GM10847 (cell line): ENCODE results near the gene SPATA16.

Experiments
- POLR2A ChIP-seq: IDR thresholded peaks from 2 replicates; pipeline ENCODE4 v1.6.1; 2011; ENCODE audit not compliant: insufficient read length; ENCODE audit errors: extremely low read depth

SPATA16 gene

GRCh38 chr3:172987273-172987672, 153.8 kb downstream of the SPATA16 start:
- TF ChIP-seq POLR2A = no peak

- TF ChIP-seq POLR2A = no peak
Observed at GRCh38 chr3:172984914-172985313, 156.1 kb downstream of the SPATA16 start.

- no peak for TF ChIP-seq POLR2A
Observed at GRCh38 chr3:172982736-172983364, 158.2 kb downstream of the SPATA16 start.

- TF ChIP-seq POLR2A = no peak
Observed at GRCh38 chr3:172981407-172981983, 159.5 kb downstream of the SPATA16 start.

- no peak for TF ChIP-seq POLR2A
Observed at GRCh38 chr3:172980849-172981248, 160.2 kb downstream of the SPATA16 start.

GRCh38 chr3:172977696-172978095, 163.3 kb downstream of the SPATA16 start:
- TF ChIP-seq POLR2A = no peak

GRCh38 chr3:172974969-172975368, 166.1 kb downstream of the SPATA16 start:
- TF ChIP-seq POLR2A = no peak

GRCh38 chr3:172973799-172974198, 167.2 kb downstream of the SPATA16 start:
- no peak for TF ChIP-seq POLR2A

- TF ChIP-seq POLR2A = no peak
Observed at GRCh38 chr3:172972717-172973116, 168.3 kb downstream of the SPATA16 start.

- no peak for TF ChIP-seq POLR2A
Observed at GRCh38 chr3:172972067-172972466, 169.0 kb downstream of the SPATA16 start.

GRCh38 chr3:172968646-172969045, 172.4 kb downstream of the SPATA16 start:
- TF ChIP-seq POLR2A = no peak

GRCh38 chr3:172965256-172965655, 175.8 kb downstream of the SPATA16 start:
- TF ChIP-seq POLR2A = no peak

- no peak for TF ChIP-seq POLR2A
Observed at GRCh38 chr3:172958565-172958964, 182.5 kb downstream of the SPATA16 start.

GRCh38 chr3:172953571-172953970, 187.5 kb downstream of the SPATA16 start:
- no peak for TF ChIP-seq POLR2A

GRCh38 chr3:172951511-172951910, 189.5 kb downstream of the SPATA16 start:
- TF ChIP-seq POLR2A = no peak

- no peak for TF ChIP-seq POLR2A
Observed at GRCh38 chr3:172946061-172946460, 195.0 kb downstream of the SPATA16 start.

GRCh38 chr3:172939651-172940293, 201.3 kb downstream of the SPATA16 start:
- no peak for TF ChIP-seq POLR2A

GRCh38 chr3:172938788-172939187, 202.2 kb downstream of the SPATA16 start:
- no peak for TF ChIP-seq POLR2A
